Osteoblast (primary cell): ENCODE results near the gene CUEDC1. TPM values are rescaled to one million over a fixed set of nuclear protein-coding genes. Genes with fewer than 3 reads are reported as not detected.

Experiments used
- DNase-seq: peaks from one replicate; pipeline ENCODE4 v3.0.0; 2011; ENCODE audit warnings: low spot score, mixed read lengths; ENCODE audit not compliant: insufficient read length; ENCODE audit errors: missing footprints
- H2AFZ ChIP-seq: 2 replicates; pipeline ENCODE4 v1.6.0; 2011; ENCODE audit warnings: mild to moderate bottlenecking, low read length
- H3K27ac ChIP-seq: 2 replicates; pipeline ENCODE4 v1.5.1; 2011; ENCODE audit warnings: mild to moderate bottlenecking, low read depth, low read length, moderate library complexity
- H3K27me3 ChIP-seq: 2 replicates; pipeline ENCODE4 v1.6.0; 2012; ENCODE audit warnings: mild to moderate bottlenecking, control low read depth, inconsistent platforms, low read length, moderate library complexity; ENCODE audit not compliant: insufficient read depth
- H3K36me3 ChIP-seq: 2 replicates; pipeline ENCODE4 v1.5.1; 2011; ENCODE audit warnings: mild to moderate bottlenecking, low read length, control low read depth, moderate library complexity; ENCODE audit not compliant: insufficient read depth
- H3K4me1 ChIP-seq: 2 replicates; pipeline ENCODE4 v1.5.1; 2011; ENCODE audit warnings: mild to moderate bottlenecking, low read length, control low read depth, moderate library complexity; ENCODE audit not compliant: insufficient read depth
- H3K4me2 ChIP-seq: 2 replicates; pipeline ENCODE4 v1.6.0; 2011; ENCODE audit warnings: mild to moderate bottlenecking, low read length; ENCODE audit not compliant: insufficient read depth
- H3K4me3 ChIP-seq: fragments of 200-600 bp; sonication (generic); 3 replicates; pipeline ENCODE4 v1.5.1; 2012; ENCODE audit warnings: mild to moderate bottlenecking, low read length, inconsistent platforms; ENCODE audit not compliant: insufficient read depth
- H3K79me2 ChIP-seq: 2 replicates; pipeline ENCODE4 v1.6.0; 2012; ENCODE audit warnings: mild to moderate bottlenecking, low read length, control low read depth, inconsistent platforms; ENCODE audit not compliant: insufficient read depth
- H3K9me3 ChIP-seq: 2 replicates; pipeline ENCODE4 v1.5.1; 2011; ENCODE audit warnings: low read depth, low read length, control low read depth
- H4K20me1 ChIP-seq: 2 replicates; pipeline ENCODE4 v1.6.0; 2012; ENCODE audit warnings: mild to moderate bottlenecking, low read length, control low read depth; ENCODE audit not compliant: insufficient read depth
- CTCF ChIP-seq: IDR thresholded peaks from 2 replicates; pipeline ENCODE4 v1.5.1; 2011; ENCODE audit warnings: mild to moderate bottlenecking, low read depth, low read length, moderate library complexity; ENCODE audit errors: extremely low read depth
- total RNA-seq: library from RNA; depleted of rRNA; stranded (reverse); fragments of >200 nt; gene quantifications from 2 replicates; pipeline ENCODE4 v1.2.3, GENCODE V29; 2012

Gene CUEDC1
- total RNA-seq, 1 donor, result 21.0 TPM

- no peak overlapping the region for H2AFZ ChIP-seq
- H3K36me3 ChIP-seq, result no peaks in the 10 kb centered on the region
- DNase-seq, result peak; percentile 97
- no peaks in the 10 kb centered on the region for H3K9me3 ChIP-seq
- H3K4me3 ChIP-seq, result peak overlapping the region; percentile 41
- peak overlapping the region; percentile 92 for H3K27ac ChIP-seq
- no peaks in the 10 kb centered on the region for H4K20me1 ChIP-seq
- peak overlapping the region; percentile 49 for H3K4me2 ChIP-seq
- peaks cover 65% of the 10 kb centered on the region for H3K4me1 ChIP-seq
- peak; percentile 33 for TF ChIP-seq CTCF
- H3K79me2 ChIP-seq, result peaks cover 60% of the 10 kb centered on the region
- H3K27me3 ChIP-seq, result no peaks in the 10 kb centered on the region
Measured at GRCh38 chr17:57948555-57949420, 6.4 kb downstream of the CUEDC1 start.

GRCh38 chr17:57948169-57948554 lies 7.0 kb downstream of the CUEDC1 start:
- Histone ChIP-seq H3K9me3 (no peaks in the 10 kb centered on the region), H2AFZ (no peak overlapping the region), H3K4me2 (peak overlapping the region; percentile 49), H3K4me1 (peaks cover 69% of the 10 kb centered on the region), H3K27me3 (no peaks in the 10 kb centered on the region), H3K36me3 (no peaks in the 10 kb centered on the region), H3K4me3 (peak overlapping the region; percentile 6), H3K27ac (peak overlapping the region; percentile 92), H4K20me1 (no peaks in the 10 kb centered on the region), H3K79me2 (peaks cover 60% of the 10 kb centered on the region)
- DNase-seq, result peak; percentile 35
- no peak for TF ChIP-seq CTCF

GRCh38 chr17:57947369-57947768 lies 7.8 kb downstream of the CUEDC1 start:
- Histone ChIP-seq H3K79me2 (peaks cover 57% of the 10 kb centered on the region), H3K4me1 (peaks cover 68% of the 10 kb centered on the region)

More at GRCh38 chr17:57947369-57947768, 7.8 kb downstream of the CUEDC1 start:
- peak overlapping the region; percentile 67 for H2AFZ ChIP-seq
- no peaks in the 10 kb centered on the region for H3K9me3 ChIP-seq
- TF ChIP-seq CTCF, result no peak
- H3K4me2 ChIP-seq, result peak overlapping the region; percentile 91
- H3K4me3 ChIP-seq, result peak overlapping the region; percentile 71
- H3K27ac ChIP-seq, result peak overlapping the region; percentile 92
- no peaks in the 10 kb centered on the region for H3K36me3 ChIP-seq
- no peak for DNase-seq
- H3K27me3 ChIP-seq, result no peaks in the 10 kb centered on the region
- H4K20me1 ChIP-seq, result no peaks in the 10 kb centered on the region
